ENCODE measurements around the gene WDR45.

Gene WDR45

DNA sequence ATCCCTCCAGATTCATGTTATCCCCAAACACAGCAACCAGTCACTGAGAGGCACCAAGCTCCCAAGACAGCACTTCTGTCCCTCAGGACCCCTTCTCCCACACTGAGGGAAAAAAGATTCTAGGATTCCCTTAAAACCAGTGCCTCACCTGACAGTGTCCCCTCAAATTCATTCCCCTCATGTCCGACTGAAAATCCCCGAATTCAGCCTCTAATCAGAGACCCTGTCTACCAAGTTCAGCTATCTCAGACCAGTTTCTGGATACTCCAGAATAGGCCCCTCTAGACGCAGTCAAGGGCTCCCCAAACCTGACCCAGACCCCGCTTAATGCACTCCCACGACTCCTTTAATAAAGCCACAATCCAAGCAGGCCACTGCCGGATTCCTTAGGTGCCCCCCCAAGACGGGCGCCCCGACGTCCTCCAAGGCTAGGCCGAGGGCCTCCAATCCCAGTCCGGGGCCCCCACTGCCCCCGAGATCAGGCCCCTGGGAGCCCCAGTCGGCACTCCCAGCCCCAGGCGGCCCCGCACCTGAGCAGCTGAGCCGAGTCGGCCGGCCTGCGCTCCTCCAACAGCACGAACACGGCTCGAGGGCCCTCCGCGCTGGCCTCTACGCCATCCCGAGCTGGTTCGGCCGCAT, 37.0 kb downstream of the WDR45 start:
- no peak for DNase-seq

DNA sequence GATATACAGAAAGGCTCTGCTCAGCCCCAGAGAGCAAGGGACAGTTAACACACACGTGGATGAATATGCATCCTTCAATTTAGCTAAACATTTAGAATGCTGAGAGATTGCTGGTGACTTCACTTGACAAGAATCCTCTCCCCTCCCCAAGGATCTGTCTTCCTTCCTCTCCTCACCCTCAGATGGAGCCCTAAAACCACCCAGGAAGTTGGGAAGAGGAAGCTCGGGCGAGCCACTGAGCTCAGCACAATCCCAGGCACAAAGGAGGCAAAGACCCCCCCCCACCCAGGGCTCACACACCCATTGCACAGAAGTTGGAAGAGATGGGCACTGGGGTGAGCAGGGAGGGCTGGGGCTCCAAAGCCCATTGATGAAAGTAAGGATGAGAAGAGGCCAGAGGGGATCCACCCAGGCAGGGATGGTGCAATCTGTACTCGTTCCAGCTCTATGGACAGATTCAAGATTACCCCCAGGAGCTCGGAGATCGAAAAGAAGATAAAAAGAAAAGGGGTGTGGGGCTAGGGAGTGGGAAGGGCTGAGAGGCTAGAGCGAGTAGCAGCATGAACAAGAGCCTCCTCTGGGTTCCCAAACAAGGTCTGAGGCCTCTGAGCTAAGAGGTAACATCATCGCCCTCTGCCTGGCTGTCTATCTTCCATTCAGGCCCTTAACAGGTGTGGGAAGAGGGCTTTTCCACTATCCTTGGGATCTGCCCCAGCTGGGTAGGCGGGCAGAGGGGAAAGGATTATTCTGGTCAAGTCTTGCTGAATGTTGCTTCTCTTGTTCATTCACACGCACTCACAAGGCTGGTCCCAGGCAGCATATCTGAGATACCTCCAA, 37.7 kb downstream of the WDR45 start:
- no peak for DNase-seq

DNA sequence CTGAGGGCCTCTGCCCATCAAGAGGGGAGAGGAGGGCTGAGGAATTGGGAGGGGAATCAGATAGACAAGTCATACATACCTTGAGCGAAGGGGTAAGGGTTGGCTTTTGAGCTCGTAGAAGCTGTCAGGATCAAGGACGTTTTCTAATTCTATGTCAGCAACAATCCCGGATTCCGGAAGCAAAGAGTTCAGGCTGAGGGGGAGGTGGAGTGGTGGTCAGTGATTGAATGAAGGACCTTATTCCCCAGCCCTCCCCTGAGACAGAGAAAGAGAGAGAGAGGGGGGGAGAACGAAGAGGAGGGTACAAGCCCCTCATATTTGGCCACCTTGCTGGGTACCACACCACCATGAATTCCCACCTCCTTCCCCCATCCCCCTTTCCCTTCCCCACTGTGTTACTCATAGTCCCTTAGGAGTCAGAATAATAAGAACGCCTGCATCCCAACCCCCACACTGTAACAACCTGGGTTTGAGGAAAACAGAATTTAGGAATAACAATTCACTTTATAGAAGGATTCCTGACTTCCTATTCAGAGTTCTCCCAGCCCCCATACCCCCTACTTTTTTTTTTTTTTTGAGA, 39.2 kb downstream of the WDR45 start:
- no peak for DNase-seq

GRCh38 chrX:49039598-49040375, 39.9 kb downstream of the WDR45 start:
- peak; percentile 53 for DNase-seq

DNA sequence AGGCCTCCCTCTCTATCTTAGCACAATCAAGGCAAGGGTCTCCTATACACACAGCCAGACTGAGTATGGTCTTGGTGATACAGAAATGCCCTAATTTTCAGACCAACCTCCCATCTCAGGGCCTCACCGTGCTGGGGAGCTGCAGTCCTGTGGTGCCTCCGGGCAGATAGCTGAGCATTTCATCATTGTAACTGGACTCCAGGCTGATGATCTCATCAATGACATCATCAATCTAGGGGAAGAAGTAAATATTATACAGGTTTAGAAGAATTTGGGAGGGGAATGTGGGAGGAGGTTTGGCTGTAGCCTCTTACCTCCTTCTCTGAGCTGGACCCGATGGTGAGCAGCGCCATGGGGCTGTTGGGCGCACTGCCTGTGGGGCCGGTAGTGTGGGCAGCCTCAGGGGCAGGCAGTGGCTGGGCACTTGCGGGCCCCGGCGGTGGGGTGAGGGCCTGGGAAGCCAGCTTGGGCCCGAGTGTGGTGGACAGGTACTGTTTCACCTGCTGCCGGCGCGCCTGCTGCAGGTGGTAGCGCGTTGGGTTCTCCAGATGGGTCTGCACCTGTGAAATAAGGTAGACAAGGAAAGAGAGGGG, 41.7 kb downstream of the WDR45 start:
- DNase-seq: no peak

- no peak for DNase-seq
These were observed 49.4 kb downstream of the WDR45 start for GRCh38 chrX:49030283-49030682.

DNA sequence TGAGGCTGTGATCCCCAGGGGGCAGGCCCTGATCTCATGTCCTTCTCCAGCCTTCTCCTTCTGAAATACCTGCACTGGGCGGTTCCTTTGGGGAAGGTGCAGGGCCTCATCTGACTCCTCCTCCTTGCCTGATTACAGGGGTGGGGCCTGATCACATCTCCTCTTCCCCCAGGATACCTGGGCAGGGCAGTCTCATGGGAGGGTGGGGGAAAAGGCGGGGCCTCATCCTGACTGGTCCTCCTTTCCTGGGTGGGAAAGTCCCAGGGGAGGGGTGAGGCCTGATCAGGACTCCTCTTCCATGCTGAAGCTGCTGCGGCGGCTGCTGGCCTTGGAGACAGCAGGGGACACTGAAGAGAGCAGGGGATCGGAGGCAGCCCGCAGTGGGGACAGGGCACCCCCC, 49.8 kb downstream of the WDR45 start:
- DNase-seq: no peak
